WTC11 (cell line): Measurements from ENCODE around the gene GZF1. TPM values are rescaled to one million over a fixed set of nuclear protein-coding genes. Genes with fewer than 3 reads are reported as not detected.

Experiments used
- ATAC-seq: fragments of 200-7000 bp; cut with Tn5 transposase; 2 replicates; pipeline ENCODE4 v1.10.0; 2021; ENCODE audit warnings: mild to moderate bottlenecking, moderate library complexity
- CTCF ChIA-PET: fragments of 300-600 bp; sonication (Branson Sonifier 250); formaldehyde crosslinking; loops from one replicate; lab custom pipeline; 2021; ENCODE audit warnings: antibody characterized with exemption; lab: Charles Lee
- POLR2A ChIA-PET: fragments of 350-600 bp; sonication (Branson Sonifier 250); formaldehyde crosslinking; loops from one replicate; lab custom pipeline; 2021; ENCODE audit warnings: antibody characterized with exemption; lab: Charles Lee
- DNase-seq: peaks from one replicate; pipeline ENCODE4 v3.0.0; 2021; ENCODE audit warnings: low spot score
- H3K27ac Mint-ChIP-seq: 2 replicates; pipeline ENCODE4 v1.8.0; 2021; ENCODE audit warnings: mixed read lengths
- H3K27me3 Mint-ChIP-seq: 2 replicates; pipeline ENCODE4 v1.8.0; 2021; ENCODE audit warnings: low read depth, mild to moderate bottlenecking, moderate library complexity, mixed read lengths
- H3K36me3 Mint-ChIP-seq: 2 replicates; pipeline ENCODE4 v1.8.0; 2021; ENCODE audit warnings: mixed read lengths
- H3K4me1 Mint-ChIP-seq: 2 replicates; pipeline ENCODE4 v1.8.0; 2022; ENCODE audit warnings: mixed read lengths
- H3K4me3 Mint-ChIP-seq: 2 replicates; pipeline ENCODE4 v1.8.0; 2021; ENCODE audit warnings: mild to moderate bottlenecking, moderate library complexity, mixed read lengths
- H3K9me3 Mint-ChIP-seq: 2 replicates; pipeline ENCODE4 v1.8.0; 2021; ENCODE audit warnings: mixed read lengths
- ATF1 ChIP-seq: sonication (generic); formaldehyde crosslinking; IDR thresholded peaks from 2 replicates; pipeline ENCODE4 v1.8.1; 2023; ENCODE audit warnings: mild to moderate bottlenecking, moderate library complexity, missing genetic modification reagents
- E2F1 ChIP-seq: sonication (generic); formaldehyde crosslinking; IDR thresholded peaks from 2 replicates; pipeline ENCODE4 v1.8.0; 2022; ENCODE audit warnings: mild to moderate bottlenecking, missing genetic modification reagents
- EMX1 ChIP-seq: fragments of 250-450 bp; sonication (Bioruptor Pico); IDR thresholded peaks from 2 replicates; pipeline ENCODE4 v1.8.0; 2021; ENCODE audit warnings: mild to moderate bottlenecking
- GABPB1 ChIP-seq: sonication (generic); formaldehyde crosslinking; IDR thresholded peaks from 2 replicates; pipeline ENCODE4 v1.8.1; 2023; ENCODE audit warnings: mild to moderate bottlenecking, missing genetic modification reagents
- HMGA2 ChIP-seq: fragments of 250-450 bp; sonication (Bioruptor Pico); IDR thresholded peaks from 2 replicates; pipeline ENCODE4 v1.4.0; 2021; ENCODE audit warnings: mild to moderate bottlenecking, moderate library complexity
- JUN ChIP-seq: sonication (generic); formaldehyde crosslinking; IDR thresholded peaks from 2 replicates; pipeline ENCODE4 v1.8.0; 2023; ENCODE audit warnings: mild to moderate bottlenecking, missing genetic modification reagents
- KAT7 ChIP-seq: sonication (generic); formaldehyde crosslinking; IDR thresholded peaks from 2 replicates; pipeline ENCODE4 v1.8.1; 2023; ENCODE audit warnings: missing genetic modification reagents, mild to moderate bottlenecking, borderline replicate concordance
- MAX ChIP-seq: sonication (generic); formaldehyde crosslinking; IDR thresholded peaks from 2 replicates; pipeline ENCODE4 v1.8.0; 2022; ENCODE audit warnings: mild to moderate bottlenecking, missing genetic modification reagents
- PREB ChIP-seq: sonication (generic); formaldehyde crosslinking; IDR thresholded peaks from 2 replicates; pipeline ENCODE4 v1.8.1; 2022; ENCODE audit warnings: mild to moderate bottlenecking, missing genetic modification reagents, moderate library complexity, borderline replicate concordance
- SOX15 ChIP-seq: fragments of 250-450 bp; sonication (Bioruptor Pico); IDR thresholded peaks from 2 replicates; pipeline ENCODE4 v1.9.0; 2021; ENCODE audit warnings: mild to moderate bottlenecking
- TCF7 ChIP-seq: sonication (generic); formaldehyde crosslinking; IDR thresholded peaks from 2 replicates; pipeline ENCODE4 v1.8.0; 2022; ENCODE audit warnings: mild to moderate bottlenecking, low read depth, missing genetic modification reagents, moderate library complexity
- USF1 ChIP-seq: sonication (generic); formaldehyde crosslinking; IDR thresholded peaks from 2 replicates; pipeline ENCODE4 v1.8.0; 2022; ENCODE audit warnings: mild to moderate bottlenecking, missing genetic modification reagents
- ZNF121 ChIP-seq: sonication (generic); formaldehyde crosslinking; IDR thresholded peaks from 2 replicates; pipeline ENCODE4 v1.8.0; 2023; ENCODE audit warnings: missing genetic modification reagents
- ZNF425 ChIP-seq: fragments of 250-450 bp; sonication (Bioruptor Pico); conservative IDR thresholded peaks from 2 replicates; pipeline ENCODE4 v1.9.0; 2021; ENCODE audit warnings: mild to moderate bottlenecking
- total RNA-seq: library from RNA; stranded (reverse); gene quantifications from 3 replicates; pipeline ENCODE4 v1.2.3, GENCODE V29; 2021
- TF ChIP-seq, protein P1 (sequence below): sonication (generic); formaldehyde crosslinking; conservative IDR thresholded peaks from 2 replicates; pipeline ENCODE4 v1.8.1; 2022; ENCODE audit warnings: mild to moderate bottlenecking, missing genetic modification reagents
- TF ChIP-seq, protein P2 (sequence below): sonication (generic); formaldehyde crosslinking; IDR thresholded peaks from 2 replicates; pipeline ENCODE4 v1.8.1; 2022; ENCODE audit warnings: low read depth, missing genetic modification reagents, borderline replicate concordance
- TF ChIP-seq, protein P3 (sequence below): sonication (generic); formaldehyde crosslinking; IDR thresholded peaks from 2 replicates; pipeline ENCODE4 v1.8.0; 2023; ENCODE audit warnings: mild to moderate bottlenecking, missing genetic modification reagents
- TF ChIP-seq, protein P4 (sequence below): sonication (generic); formaldehyde crosslinking; IDR thresholded peaks from 2 replicates; pipeline ENCODE4 v1.8.1; 2023; ENCODE audit warnings: mild to moderate bottlenecking, missing genetic modification reagents
- TF ChIP-seq, protein P5 (sequence below): sonication (generic); formaldehyde crosslinking; IDR thresholded peaks from 2 replicates; pipeline ENCODE4 v1.8.1; 2023; ENCODE audit warnings: mild to moderate bottlenecking, missing genetic modification reagents, moderate library complexity
- TF ChIP-seq, protein P6 (sequence below): fragments of 200-600 bp; IDR thresholded peaks from 2 replicates; pipeline ENCODE4 v1.8.0; 2022; ENCODE audit warnings: antibody characterized with exemption

Gene GZF1
- total RNA-seq, 1 experiment from 2014 or later = 9.5 TPM

GRCh38 chr20:23317081-23317480, 44.9 kb upstream of the GZF1 start:
- H3K27me3 Mint-ChIP-seq = no peaks in the 10 kb centered on the region
- CTCF ChIA-PET = no interaction called here
- no peak for DNase-seq
- no peaks in the 10 kb centered on the region; the same call in 1 of the 2 replicates for H3K4me1 Mint-ChIP-seq
- peaks cover 12% of the 10 kb centered on the region for H3K9me3 Mint-ChIP-seq
- TF ChIP-seq PREB (CRISPR knock-in tag) (no peak), ZNF425 (no peak), TCF7 (CRISPR knock-in tag) (no peak), KAT7 (CRISPR knock-in tag) (no peak), EMX1 (no peak), ATF1 (CRISPR knock-in tag) (no peak), HMGA2 (no peak)
- TF ChIP-seq, protein P1, sequence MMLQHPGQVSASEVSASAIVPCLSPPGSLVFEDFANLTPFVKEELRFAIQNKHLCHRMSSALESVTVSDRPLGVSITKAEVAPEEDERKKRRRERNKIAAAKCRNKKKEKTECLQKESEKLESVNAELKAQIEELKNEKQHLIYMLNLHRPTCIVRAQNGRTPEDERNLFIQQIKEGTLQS = no peak
- TF ChIP-seq, protein P2, sequence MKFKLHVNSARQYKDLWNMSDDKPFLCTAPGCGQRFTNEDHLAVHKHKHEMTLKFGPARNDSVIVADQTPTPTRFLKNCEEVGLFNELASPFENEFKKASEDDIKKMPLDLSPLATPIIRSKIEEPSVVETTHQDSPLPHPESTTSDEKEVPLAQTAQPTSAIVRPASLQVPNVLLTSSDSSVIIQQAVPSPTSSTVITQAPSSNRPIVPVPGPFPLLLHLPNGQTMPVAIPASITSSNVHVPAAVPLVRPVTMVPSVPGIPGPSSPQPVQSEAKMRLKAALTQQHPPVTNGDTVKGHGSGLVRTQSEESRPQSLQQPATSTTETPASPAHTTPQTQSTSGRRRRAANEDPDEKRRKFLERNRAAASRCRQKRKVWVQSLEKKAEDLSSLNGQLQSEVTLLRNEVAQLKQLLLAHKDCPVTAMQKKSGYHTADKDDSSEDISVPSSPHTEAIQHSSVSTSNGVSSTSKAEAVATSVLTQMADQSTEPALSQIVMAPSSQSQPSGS = no peak
- TF ChIP-seq, protein P3, sequence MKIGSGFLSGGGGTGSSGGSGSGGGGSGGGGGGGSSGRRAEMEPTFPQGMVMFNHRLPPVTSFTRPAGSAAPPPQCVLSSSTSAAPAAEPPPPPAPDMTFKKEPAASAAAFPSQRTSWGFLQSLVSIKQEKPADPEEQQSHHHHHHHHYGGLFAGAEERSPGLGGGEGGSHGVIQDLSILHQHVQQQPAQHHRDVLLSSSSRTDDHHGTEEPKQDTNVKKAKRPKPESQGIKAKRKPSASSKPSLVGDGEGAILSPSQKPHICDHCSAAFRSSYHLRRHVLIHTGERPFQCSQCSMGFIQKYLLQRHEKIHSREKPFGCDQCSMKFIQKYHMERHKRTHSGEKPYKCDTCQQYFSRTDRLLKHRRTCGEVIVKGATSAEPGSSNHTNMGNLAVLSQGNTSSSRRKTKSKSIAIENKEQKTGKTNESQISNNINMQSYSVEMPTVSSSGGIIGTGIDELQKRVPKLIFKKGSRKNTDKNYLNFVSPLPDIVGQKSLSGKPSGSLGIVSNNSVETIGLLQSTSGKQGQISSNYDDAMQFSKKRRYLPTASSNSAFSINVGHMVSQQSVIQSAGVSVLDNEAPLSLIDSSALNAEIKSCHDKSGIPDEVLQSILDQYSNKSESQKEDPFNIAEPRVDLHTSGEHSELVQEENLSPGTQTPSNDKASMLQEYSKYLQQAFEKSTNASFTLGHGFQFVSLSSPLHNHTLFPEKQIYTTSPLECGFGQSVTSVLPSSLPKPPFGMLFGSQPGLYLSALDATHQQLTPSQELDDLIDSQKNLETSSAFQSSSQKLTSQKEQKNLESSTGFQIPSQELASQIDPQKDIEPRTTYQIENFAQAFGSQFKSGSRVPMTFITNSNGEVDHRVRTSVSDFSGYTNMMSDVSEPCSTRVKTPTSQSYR (CRISPR knock-in tag) = no peak
- TF ChIP-seq, all 79 proteins: peak for 0
- Mint-ChIP-seq H3K27ac (no peak overlapping the region), H3K36me3 (no peaks in the 10 kb centered on the region; the same call in 1 of the 2 replicates), H3K4me3 (no peak overlapping the region)
- POLR2A ChIA-PET = no interaction called here
- no peak for ATAC-seq

DNA sequence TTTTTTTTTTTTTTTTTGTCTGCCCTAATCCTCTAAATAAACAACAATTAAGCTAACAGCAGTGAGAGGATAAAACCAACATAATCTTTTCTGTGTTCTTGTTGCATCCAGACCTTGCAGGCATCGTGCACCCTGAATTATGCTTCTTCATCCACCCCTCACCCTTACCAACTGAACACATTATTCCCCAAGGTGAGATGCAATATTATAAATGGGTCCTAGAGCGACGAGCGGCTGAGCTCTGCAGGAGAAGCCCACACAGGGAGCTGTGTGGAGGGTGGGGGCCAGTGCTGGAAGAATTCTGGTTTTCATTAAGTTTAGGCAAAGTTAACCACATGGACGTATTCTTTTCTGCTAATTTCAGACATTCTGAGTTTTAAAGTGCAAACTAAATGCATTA, 43.6 kb upstream of the GZF1 start:
- Mint-ChIP-seq H3K4me3 (no peak overlapping the region), H3K27ac (no peak overlapping the region), H3K4me1 (no peaks in the 10 kb centered on the region; the same call in 1 of the 2 replicates), H3K27me3 (no peaks in the 10 kb centered on the region), H3K9me3 (peaks cover 12% of the 10 kb centered on the region), H3K36me3 (no peaks in the 10 kb centered on the region; the same call in 1 of the 2 replicates)
- no peak for DNase-seq
- ATAC-seq = no peak
- ChIA-PET POLR2A (no interaction called here), CTCF (interaction anchor here (0.6 to 0.8 kb wide), 3 partner anchors 22 to 1929 kb away, joined by 3 read pairs; no protein-coding TSS in a partner anchor)
- TF ChIP-seq JUN = no peak
- TF ChIP-seq USF1 (CRISPR knock-in tag) = no peak
- TF ChIP-seq SOX15 = no peak
- TF ChIP-seq, protein P4, sequence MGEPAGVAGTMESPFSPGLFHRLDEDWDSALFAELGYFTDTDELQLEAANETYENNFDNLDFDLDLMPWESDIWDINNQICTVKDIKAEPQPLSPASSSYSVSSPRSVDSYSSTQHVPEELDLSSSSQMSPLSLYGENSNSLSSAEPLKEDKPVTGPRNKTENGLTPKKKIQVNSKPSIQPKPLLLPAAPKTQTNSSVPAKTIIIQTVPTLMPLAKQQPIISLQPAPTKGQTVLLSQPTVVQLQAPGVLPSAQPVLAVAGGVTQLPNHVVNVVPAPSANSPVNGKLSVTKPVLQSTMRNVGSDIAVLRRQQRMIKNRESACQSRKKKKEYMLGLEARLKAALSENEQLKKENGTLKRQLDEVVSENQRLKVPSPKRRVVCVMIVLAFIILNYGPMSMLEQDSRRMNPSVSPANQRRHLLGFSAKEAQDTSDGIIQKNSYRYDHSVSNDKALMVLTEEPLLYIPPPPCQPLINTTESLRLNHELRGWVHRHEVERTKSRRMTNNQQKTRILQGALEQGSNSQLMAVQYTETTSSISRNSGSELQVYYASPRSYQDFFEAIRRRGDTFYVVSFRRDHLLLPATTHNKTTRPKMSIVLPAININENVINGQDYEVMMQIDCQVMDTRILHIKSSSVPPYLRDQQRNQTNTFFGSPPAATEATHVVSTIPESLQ (CRISPR knock-in tag) = no peak
- TF ChIP-seq E2F1 (CRISPR knock-in tag) = no peak
- TF ChIP-seq MAX = no peak
- TF ChIP-seq, protein P1 = no peak
- TF ChIP-seq, protein P5, sequence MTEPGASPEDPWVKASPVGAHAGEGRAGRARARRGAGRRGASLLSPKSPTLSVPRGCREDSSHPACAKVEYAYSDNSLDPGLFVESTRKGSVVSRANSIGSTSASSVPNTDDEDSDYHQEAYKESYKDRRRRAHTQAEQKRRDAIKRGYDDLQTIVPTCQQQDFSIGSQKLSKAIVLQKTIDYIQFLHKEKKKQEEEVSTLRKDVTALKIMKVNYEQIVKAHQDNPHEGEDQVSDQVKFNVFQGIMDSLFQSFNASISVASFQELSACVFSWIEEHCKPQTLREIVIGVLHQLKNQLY (CRISPR knock-in tag) = no peak
- no peak for TF ChIP-seq ZNF121
- TF ChIP-seq, protein P6, sequence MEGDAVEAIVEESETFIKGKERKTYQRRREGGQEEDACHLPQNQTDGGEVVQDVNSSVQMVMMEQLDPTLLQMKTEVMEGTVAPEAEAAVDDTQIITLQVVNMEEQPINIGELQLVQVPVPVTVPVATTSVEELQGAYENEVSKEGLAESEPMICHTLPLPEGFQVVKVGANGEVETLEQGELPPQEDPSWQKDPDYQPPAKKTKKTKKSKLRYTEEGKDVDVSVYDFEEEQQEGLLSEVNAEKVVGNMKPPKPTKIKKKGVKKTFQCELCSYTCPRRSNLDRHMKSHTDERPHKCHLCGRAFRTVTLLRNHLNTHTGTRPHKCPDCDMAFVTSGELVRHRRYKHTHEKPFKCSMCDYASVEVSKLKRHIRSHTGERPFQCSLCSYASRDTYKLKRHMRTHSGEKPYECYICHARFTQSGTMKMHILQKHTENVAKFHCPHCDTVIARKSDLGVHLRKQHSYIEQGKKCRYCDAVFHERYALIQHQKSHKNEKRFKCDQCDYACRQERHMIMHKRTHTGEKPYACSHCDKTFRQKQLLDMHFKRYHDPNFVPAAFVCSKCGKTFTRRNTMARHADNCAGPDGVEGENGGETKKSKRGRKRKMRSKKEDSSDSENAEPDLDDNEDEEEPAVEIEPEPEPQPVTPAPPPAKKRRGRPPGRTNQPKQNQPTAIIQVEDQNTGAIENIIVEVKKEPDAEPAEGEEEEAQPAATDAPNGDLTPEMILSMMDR = no peak
- TF ChIP-seq GABPB1 (CRISPR knock-in tag) = no peak
